Activated CD4-positive, alpha-beta memory T cell treated with anti-CD3 and anti-CD28 coated beads, Interleukin-2, amount 10 ng/mL, durations not matched to agents 7 days and 5 days (primary cell): ENCODE measurements around the gene S100PBP. TPM values are rescaled to one million over a fixed set of nuclear protein-coding genes. Genes with fewer than 3 reads are reported as not detected.

Experiments
- CTCF ChIA-PET: fragments of 350-600 bp; sonication (Branson Sonifier 250); formaldehyde crosslinking; loops from one replicate; lab custom pipeline; 2021; ENCODE audit warnings: antibody characterized with exemption, inconsistent platforms; lab: Charles Lee
- POLR2A ChIA-PET: fragments of 350-600 bp; sonication (Branson Sonifier 250); formaldehyde crosslinking; loops from one replicate; lab custom pipeline; 2021; ENCODE audit warnings: antibody characterized with exemption; lab: Charles Lee
- DNase-seq: peaks from one replicate; pipeline ENCODE4 v3.0.0-alpha.2; 2020
- H3K27ac Mint-ChIP-seq: one replicate; pipeline ENCODE4 v1.8.0; 2021; ENCODE audit warnings: mild to moderate bottlenecking, mixed read lengths
- H3K27me3 Mint-ChIP-seq: one replicate; pipeline ENCODE4 v1.8.0; 2021; ENCODE audit warnings: mixed read lengths
- H3K36me3 Mint-ChIP-seq: one replicate; pipeline ENCODE4 v1.8.0; 2021; ENCODE audit warnings: low read depth, mixed read lengths
- H3K4me1 Mint-ChIP-seq: one replicate; pipeline ENCODE4 v1.8.0; 2021; ENCODE audit warnings: mixed read lengths
- H3K4me3 Mint-ChIP-seq: one replicate; pipeline ENCODE4 v1.8.0; 2021; ENCODE audit warnings: mild to moderate bottlenecking, mixed read lengths
- H3K9me3 Mint-ChIP-seq: one replicate; pipeline ENCODE4 v1.8.0; 2021; ENCODE audit warnings: mixed read lengths
- total RNA-seq, 2 experiments: library from RNA; stranded (reverse); gene quantifications; one replicate each; pipeline ENCODE4 v1.2.3, GENCODE V29; 2021

Gene S100PBP
- total RNA-seq, 2 experiments from 2014 or later: 78.4 to 84.0 TPM

GRCh38 chr1:32858136-32858535 is 40.7 kb downstream of the S100PBP start:
- no peaks in the 10 kb centered on the region for H3K4me1 Mint-ChIP-seq
- ChIA-PET POLR2A (no interaction called here), CTCF (no interaction called here)
- no peak for DNase-seq
- no peaks in the 10 kb centered on the region for H3K27me3 Mint-ChIP-seq
- no peak overlapping the region for H3K4me3 Mint-ChIP-seq
- no peak overlapping the region for H3K27ac Mint-ChIP-seq
- peaks cover 65% of the 10 kb centered on the region for H3K36me3 Mint-ChIP-seq
- H3K9me3 Mint-ChIP-seq: no peaks in the 10 kb centered on the region

- H3K36me3 Mint-ChIP-seq: peaks cover 64% of the 10 kb centered on the region
- no peaks in the 10 kb centered on the region for H3K9me3 Mint-ChIP-seq
- no peaks in the 10 kb centered on the region for H3K27me3 Mint-ChIP-seq
- ChIA-PET POLR2A (no interaction called here), CTCF (no interaction called here)
- H3K4me3 Mint-ChIP-seq: no peak overlapping the region
- no peak overlapping the region for H3K27ac Mint-ChIP-seq
- DNase-seq: no peak
- no peaks in the 10 kb centered on the region for H3K4me1 Mint-ChIP-seq
These were observed 41.3 kb downstream of the S100PBP start for GRCh38 chr1:32858791-32859190.

GRCh38 chr1:32859915-32860314 is 42.5 kb downstream of the S100PBP start:
- POLR2A ChIA-PET: no interaction called here
- Mint-ChIP-seq H3K4me3 (no peak overlapping the region), H3K36me3 (peaks cover 63% of the 10 kb centered on the region), H3K27ac (no peak overlapping the region), H3K9me3 (no peaks in the 10 kb centered on the region), H3K4me1 (no peaks in the 10 kb centered on the region), H3K27me3 (no peaks in the 10 kb centered on the region)
- DNase-seq: no peak
- CTCF ChIA-PET: interaction anchor here (0.5 to 2.3 kb wide), 4 partner anchors 15 to 852 kb away, joined by 3 to 6 read pairs (median 5); no protein-coding TSS in a partner anchor

DNA sequence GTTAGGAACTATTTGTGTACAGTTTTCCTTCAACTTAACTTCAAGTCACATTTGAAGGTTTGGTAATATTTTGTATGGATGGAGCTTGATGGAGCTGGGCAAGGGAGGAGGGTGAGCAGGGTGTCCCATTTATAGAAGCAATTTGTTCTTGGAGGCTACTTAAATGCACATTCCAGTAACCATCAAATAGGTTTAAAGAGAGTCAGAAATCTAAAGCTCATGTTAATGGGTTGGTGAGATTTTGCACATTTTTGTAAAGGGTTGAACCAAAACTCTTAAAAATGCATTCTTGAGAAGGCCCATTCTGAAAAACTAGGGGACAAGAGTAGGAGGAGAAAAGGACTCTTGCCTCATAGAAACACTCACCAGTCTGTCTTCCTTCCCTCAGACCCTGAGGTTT is 43.1 kb downstream of the S100PBP start:
- ChIA-PET POLR2A (no interaction called here), CTCF (interaction anchor here (0.6 to 2.3 kb wide), 3 partner anchors 14 to 340 kb away, joined by 3 to 6 read pairs (median 6); no protein-coding TSS in a partner anchor)
- no peak for DNase-seq
- no peaks in the 10 kb centered on the region for H3K9me3 Mint-ChIP-seq
- no peak overlapping the region for H3K27ac Mint-ChIP-seq
- H3K4me1 Mint-ChIP-seq: no peaks in the 10 kb centered on the region
- no peak overlapping the region for H3K4me3 Mint-ChIP-seq
- no peaks in the 10 kb centered on the region for H3K27me3 Mint-ChIP-seq
- peaks cover 59% of the 10 kb centered on the region for H3K36me3 Mint-ChIP-seq

- ChIA-PET POLR2A (interaction anchor here (0.9 kb wide), 1 partner anchor 13 kb away, joined by 3 read pairs; no protein-coding TSS in a partner anchor), CTCF (interaction anchor here (2.3 kb wide), 1 partner anchor 15 kb away, joined by 6 read pairs; no protein-coding TSS in a partner anchor)
- Mint-ChIP-seq H3K4me1 (no peaks in the 10 kb centered on the region), H3K27ac (no peak overlapping the region), H3K36me3 (peaks cover 44% of the 10 kb centered on the region), H3K9me3 (no peaks in the 10 kb centered on the region), H3K27me3 (no peaks in the 10 kb centered on the region), H3K4me3 (no peak overlapping the region)
- DNase-seq: no peak
These were observed 44.6 kb downstream of the S100PBP start for GRCh38 chr1:32861904-32862695.

GRCh38 chr1:32863218-32863880 is 45.9 kb downstream of the S100PBP start:
- Mint-ChIP-seq H3K27me3 (no peaks in the 10 kb centered on the region), H3K36me3 (peaks cover 35% of the 10 kb centered on the region), H3K27ac (no peak overlapping the region), H3K9me3 (no peaks in the 10 kb centered on the region), H3K4me1 (no peaks in the 10 kb centered on the region), H3K4me3 (no peak overlapping the region)
- CTCF ChIA-PET: interaction anchor here (0.7 kb wide), 1 partner anchor 269 kb away, joined by 3 read pairs; no protein-coding TSS in a partner anchor
- DNase-seq: no peak
- POLR2A ChIA-PET: no interaction called here

GRCh38 chr1:32863881-32864245 is 46.4 kb downstream of the S100PBP start:
- POLR2A ChIA-PET: no interaction called here
- no peaks in the 10 kb centered on the region for H3K9me3 Mint-ChIP-seq
- H3K4me1 Mint-ChIP-seq: no peaks in the 10 kb centered on the region
- no peak overlapping the region for H3K4me3 Mint-ChIP-seq
- H3K27ac Mint-ChIP-seq: no peak overlapping the region
- DNase-seq: no peak
- peaks cover 30% of the 10 kb centered on the region for H3K36me3 Mint-ChIP-seq
- H3K27me3 Mint-ChIP-seq: peaks cover 3% of the 10 kb centered on the region
- CTCF ChIA-PET: interaction anchor here (0.7 kb wide), 1 partner anchor 269 kb away, joined by 3 read pairs; no protein-coding TSS in a partner anchor

DNA sequence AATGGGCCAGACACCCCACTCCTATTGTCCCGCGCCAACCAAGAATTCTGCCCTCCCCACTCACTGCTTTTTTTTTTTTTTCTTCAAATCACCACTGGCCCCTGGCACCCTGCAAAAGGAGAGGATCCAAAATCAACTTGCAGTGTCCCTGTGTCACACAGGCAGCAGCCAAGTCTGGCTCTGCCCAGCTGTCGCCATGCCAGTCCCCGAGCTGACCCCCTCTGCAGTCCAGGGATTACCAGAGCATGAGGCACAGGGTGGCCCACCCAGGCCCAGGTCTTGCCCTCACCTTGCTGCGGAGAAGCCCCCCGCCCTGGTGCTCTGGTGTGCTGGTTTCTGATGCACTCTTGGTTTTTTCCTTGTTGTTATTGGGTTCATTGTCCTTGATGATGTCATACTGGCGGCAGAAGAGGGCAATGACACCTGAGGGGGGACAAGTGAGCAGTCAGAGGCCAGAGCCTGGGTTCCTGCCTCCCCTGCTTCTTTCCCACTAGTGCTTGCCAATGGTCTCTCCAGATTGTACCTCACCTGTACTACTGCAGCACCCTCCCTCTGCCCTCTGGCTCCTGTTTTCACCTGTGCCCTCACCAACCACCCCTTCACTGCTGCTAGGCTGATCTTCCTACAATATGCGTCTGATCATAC is 47.0 kb downstream of the S100PBP start:
- no peak overlapping the region for H3K27ac Mint-ChIP-seq
- peaks cover 8% of the 10 kb centered on the region for H3K27me3 Mint-ChIP-seq
- ChIA-PET POLR2A (no interaction called here), CTCF (interaction anchor here (0.7 kb wide), 1 partner anchor 270 kb away, joined by 3 read pairs; no protein-coding TSS in a partner anchor)
- no peak for DNase-seq
- H3K36me3 Mint-ChIP-seq: peaks cover 26% of the 10 kb centered on the region
- H3K4me1 Mint-ChIP-seq: no peaks in the 10 kb centered on the region
- H3K9me3 Mint-ChIP-seq: no peaks in the 10 kb centered on the region
- H3K4me3 Mint-ChIP-seq: no peak overlapping the region

DNA sequence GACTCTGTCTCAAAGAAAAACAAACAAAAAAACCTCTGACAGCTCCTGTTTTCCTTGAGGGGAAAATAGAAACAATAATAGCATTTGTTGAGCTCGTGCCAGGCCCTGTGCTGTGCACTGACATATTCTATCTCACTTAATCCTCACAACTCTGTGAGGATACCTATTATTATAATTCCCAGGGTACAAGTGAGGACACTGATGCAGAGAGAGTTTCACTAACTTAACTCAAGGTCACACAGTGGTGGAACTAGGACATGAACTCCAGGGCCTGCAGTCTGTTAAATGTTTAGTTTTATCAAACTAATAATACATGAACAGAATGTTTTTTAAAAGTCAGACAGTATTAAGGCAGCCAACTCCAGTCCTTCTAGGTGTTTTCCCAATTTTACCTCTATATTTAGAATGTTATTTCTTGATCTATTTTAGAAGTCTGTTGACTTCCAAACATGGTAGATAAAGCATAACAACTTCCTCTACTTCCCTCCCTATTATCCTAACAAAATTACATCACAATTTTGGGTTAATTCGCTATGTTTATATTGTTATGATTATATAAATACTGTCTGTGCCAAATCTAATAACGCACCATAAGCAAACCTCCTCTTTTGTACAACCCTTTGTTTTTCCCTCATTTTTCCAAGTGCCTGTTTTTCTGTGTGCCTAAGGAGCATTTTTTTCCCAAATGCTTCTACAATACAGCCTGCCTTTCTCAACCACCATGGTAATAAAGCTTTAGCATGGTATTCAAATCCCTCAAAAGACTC is 48.4 kb downstream of the S100PBP start:
- Mint-ChIP-seq H3K4me1 (peaks cover 5% of the 10 kb centered on the region), H3K27ac (no peak overlapping the region), H3K9me3 (no peaks in the 10 kb centered on the region), H3K27me3 (peaks cover 16% of the 10 kb centered on the region), H3K36me3 (peaks cover 23% of the 10 kb centered on the region), H3K4me3 (no peak overlapping the region)
- ChIA-PET CTCF (interaction anchor here (0.6 to 2.0 kb wide), 2 partner anchors 154 to 157 kb away, joined by 3 to 6 read pairs; no protein-coding TSS in a partner anchor), POLR2A (no interaction called here)
- no peak for DNase-seq

DNA sequence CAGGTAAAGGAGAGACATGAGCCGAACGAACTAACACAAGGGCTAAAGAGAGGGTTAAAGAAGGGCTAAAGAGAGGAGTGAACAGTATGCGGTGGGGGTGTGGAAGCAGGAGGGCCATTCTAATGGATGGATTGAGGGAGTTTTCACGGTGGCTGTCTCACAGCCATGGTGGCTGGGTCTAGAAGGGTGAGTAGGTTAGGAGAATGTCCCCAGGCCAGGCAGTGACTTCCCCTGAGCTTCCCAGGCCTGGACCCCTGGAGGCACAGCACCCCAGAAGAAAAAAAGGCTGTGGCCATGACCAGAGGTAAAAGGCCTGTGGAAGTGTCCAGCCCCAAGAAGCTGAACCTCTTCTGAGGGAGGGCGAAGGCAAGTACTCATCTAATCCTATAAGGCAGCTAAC is 49.7 kb downstream of the S100PBP start:
- no peak overlapping the region for H3K27ac Mint-ChIP-seq
- peaks cover 12% of the 10 kb centered on the region for H3K4me1 Mint-ChIP-seq
- H3K27me3 Mint-ChIP-seq: peaks cover 28% of the 10 kb centered on the region
- POLR2A ChIA-PET: interaction anchor here (0.6 kb wide), 1 partner anchor 27 kb away, joined by 3 read pairs; no protein-coding TSS in a partner anchor
- H3K9me3 Mint-ChIP-seq: no peaks in the 10 kb centered on the region
- H3K36me3 Mint-ChIP-seq: peaks cover 19% of the 10 kb centered on the region
- no peak overlapping the region for H3K4me3 Mint-ChIP-seq
- DNase-seq: no peak
- CTCF ChIA-PET: interaction anchor here (0.6 to 2.0 kb wide), 3 partner anchors 9 to 447 kb away, joined by 3 to 6 read pairs (median 3); no protein-coding TSS in a partner anchor

DNA sequence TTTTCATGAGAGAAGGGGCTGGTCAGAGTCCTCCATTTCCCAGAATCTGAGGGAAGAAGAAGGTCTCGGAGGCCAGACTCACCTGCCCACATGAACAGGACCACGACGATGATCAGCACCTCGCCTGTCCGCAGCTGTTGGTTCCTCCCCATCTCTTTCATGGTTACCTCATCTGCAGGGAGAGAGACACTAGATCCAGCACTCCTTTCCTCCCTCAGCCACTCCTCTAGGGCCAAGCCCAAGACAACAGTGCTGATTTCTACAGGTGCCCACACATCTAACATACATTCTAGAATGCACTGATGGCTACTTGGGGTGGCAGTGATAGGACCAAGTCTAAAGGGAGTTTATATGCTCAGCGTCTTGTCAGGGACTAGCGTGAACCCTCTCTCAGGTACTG is 50.2 kb downstream of the S100PBP start:
- POLR2A ChIA-PET: no interaction called here

GRCh38 chr1:32868085-32868484 is 50.6 kb downstream of the S100PBP start:
- DNase-seq: no peak
- Mint-ChIP-seq H3K4me1 (peaks cover 12% of the 10 kb centered on the region), H3K27me3 (peaks cover 33% of the 10 kb centered on the region), H3K27ac (no peak overlapping the region), H3K9me3 (no peaks in the 10 kb centered on the region), H3K4me3 (no peak overlapping the region), H3K36me3 (peaks cover 15% of the 10 kb centered on the region)
- POLR2A ChIA-PET: no interaction called here
- CTCF ChIA-PET: interaction anchor here (1.2 kb wide), 1 partner anchor 156 kb away, joined by 4 read pairs; no protein-coding TSS in a partner anchor

More for the DNA sequence above, 50.2 kb downstream of the S100PBP start:
- no peak overlapping the region for H3K27ac Mint-ChIP-seq
- H3K27me3 Mint-ChIP-seq: peaks cover 31% of the 10 kb centered on the region
- no peak overlapping the region for H3K4me3 Mint-ChIP-seq
- no peak for DNase-seq
- H3K4me1 Mint-ChIP-seq: peaks cover 12% of the 10 kb centered on the region
- CTCF ChIA-PET: interaction anchor here (0.6 to 2.0 kb wide), 2 partner anchors 156 to 446 kb away, joined by 3 to 6 read pairs; no protein-coding TSS in a partner anchor
- no peaks in the 10 kb centered on the region for H3K9me3 Mint-ChIP-seq
- peaks cover 19% of the 10 kb centered on the region for H3K36me3 Mint-ChIP-seq
